Fibroblast of skin of right biceps (primary cell): ENCODE results near the gene ADAT1.
A peak's percentile ranks its signal among the peaks of the same experiment; 100 is the strongest.

ENCODE experiments used
- DNase-seq: peaks from one replicate; pipeline ENCODE4 v3.0.0-alpha.2; 2013

ADAT1 gene

GRCh38 chr16:75572864-75573542 is 50.1 kb downstream of the ADAT1 start:
- no peak for DNase-seq

- DNase-seq, result no peak
Measured at GRCh38 chr16:75570396-75571065, 52.5 kb downstream of the ADAT1 start.

DNA sequence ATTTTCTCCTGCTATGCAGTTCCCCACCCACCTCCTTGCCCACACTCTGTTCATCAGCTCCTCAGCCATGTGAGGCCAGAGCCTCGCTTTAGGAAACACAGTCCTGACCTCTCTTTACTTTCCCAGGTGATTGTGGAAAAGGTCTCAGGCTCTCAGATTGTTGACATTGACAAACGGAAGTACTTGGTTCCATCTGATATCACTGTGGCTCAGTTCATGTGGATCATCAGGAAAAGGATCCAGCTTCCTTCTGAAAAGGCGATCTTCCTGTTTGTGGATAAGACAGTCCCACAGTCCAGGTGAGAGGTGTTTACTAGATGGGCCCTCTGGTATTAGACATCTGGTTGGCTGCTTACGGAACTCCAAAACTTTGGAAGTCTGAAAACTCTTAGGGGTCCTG is 55.2 kb downstream of the ADAT1 start:
- no peak for DNase-seq

GRCh38 chr16:75566758-75567255 is 56.3 kb downstream of the ADAT1 start:
- no peak for DNase-seq

GRCh38 chr16:75566040-75566757 is 56.9 kb downstream of the ADAT1 start, which contains the start of gene GABARAPL2:
Gene GABARAPL2, plus strand, starts transcription at chr16:75566379. Its CDS starts 108 bp downstream, at chr16:75566487.
- peak; percentile 74 for DNase-seq

- DNase-seq, result no peak
Measured at GRCh38 chr16:75565640-75566039, 57.4 kb downstream of the ADAT1 start.

- DNase-seq, result peak; percentile 29
Measured at GRCh38 chr16:75559564-75560372, 63.3 kb downstream of the ADAT1 start.

GRCh38 chr16:75558846-75559401 is 64.2 kb downstream of the ADAT1 start:
- DNase-seq, result no peak

DNA sequence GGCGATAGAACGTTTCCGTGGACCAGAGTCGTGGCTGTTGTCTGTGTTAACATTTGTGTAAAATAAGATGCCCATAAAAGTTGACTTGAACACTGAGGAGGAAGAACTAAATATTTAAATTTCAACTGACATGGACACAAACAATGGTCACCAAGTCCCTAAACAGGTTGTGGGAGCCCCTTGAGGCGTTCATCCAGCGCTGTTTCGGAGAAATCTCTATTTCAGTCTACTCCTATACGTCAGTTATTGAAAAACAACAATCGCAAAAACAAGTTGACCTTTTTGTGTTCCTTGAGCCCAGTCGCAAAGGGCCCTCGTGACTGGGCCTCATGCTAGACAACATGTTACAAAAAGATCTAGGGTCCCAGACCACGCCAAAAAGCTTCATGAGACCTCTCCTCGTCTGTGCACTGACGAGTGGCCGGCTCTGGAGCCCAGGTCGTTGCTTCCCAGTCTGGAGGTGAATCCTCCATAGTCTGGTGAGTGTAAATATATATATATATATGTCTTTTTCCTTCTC is 66.6 kb downstream of the ADAT1 start:
- DNase-seq, result no peak

- peak; percentile 94 for DNase-seq
Measured at GRCh38 chr16:75555707-75556430, 67.2 kb downstream of the ADAT1 start, which contains the start of gene TMEM231. Gene TMEM231, minus strand, starts transcription at chr16:75556252. Its CDS starts 43 bp downstream, at chr16:75556209.

DNA sequence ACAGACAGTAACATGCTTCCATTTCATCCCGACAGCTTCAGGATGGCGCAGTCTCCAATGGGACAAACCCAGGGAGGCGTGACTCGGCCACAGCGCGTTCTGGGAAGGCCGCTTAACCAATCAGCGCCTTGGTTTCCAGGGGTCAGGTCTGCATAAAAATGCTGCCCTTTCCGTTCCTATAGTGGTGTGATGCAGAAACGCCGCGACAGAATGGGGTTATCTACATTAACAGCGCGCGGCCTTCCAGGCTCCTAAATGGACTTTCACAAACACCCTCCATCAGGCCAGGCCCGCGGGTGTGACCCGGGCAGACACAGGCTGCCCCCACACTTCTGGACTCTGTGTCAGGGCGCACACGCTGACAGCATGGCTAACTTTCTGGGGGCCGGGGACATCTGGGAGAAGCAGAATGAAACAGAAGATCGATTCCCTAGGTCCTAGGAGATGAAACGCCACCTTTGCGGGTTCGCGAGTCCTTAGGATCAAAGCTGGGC is 67.8 kb downstream of the ADAT1 start:
- DNase-seq, result peak; percentile 91

- DNase-seq, result no peak
Measured at GRCh38 chr16:75552951-75553350, 70.1 kb downstream of the ADAT1 start.

GRCh38 chr16:75550211-75550662 is 72.8 kb downstream of the ADAT1 start:
- DNase-seq, result peak; percentile 14
